Fibroblast of lung (primary cell): Measurements from ENCODE around the gene GNAI2. TPM values are rescaled to one million over a fixed set of nuclear protein-coding genes. Genes with fewer than 3 reads are reported as not detected.

Experiments used
- DNase-seq, 2 donors: peaks; one replicate each; pipeline versions ENCODE4 v3.0.0 to v3.0.0-alpha.2; 2010; ENCODE audit warnings: low read depth in 2 of 2
- H2AFZ ChIP-seq: 2 replicates; pipeline ENCODE4 v1.5.1; 2012; ENCODE audit warnings: low read length, control low read depth, inconsistent platforms
- H3K27ac ChIP-seq: 2 replicates; pipeline ENCODE4 v1.5.1; 2011; ENCODE audit warnings: low read length, control low read depth; ENCODE audit not compliant: insufficient read depth
- H3K27me3 ChIP-seq: 2 replicates; pipeline ENCODE4 v1.5.1; 2011; ENCODE audit warnings: mild to moderate bottlenecking, low read length; ENCODE audit not compliant: control insufficient read depth, insufficient read depth
- H3K36me3 ChIP-seq: 2 replicates; pipeline ENCODE4 v1.5.1; 2011; ENCODE audit warnings: low read length; ENCODE audit not compliant: control insufficient read depth, insufficient read depth
- H3K4me1 ChIP-seq: 2 replicates; pipeline ENCODE4 v1.5.1; 2011; ENCODE audit warnings: low read length; ENCODE audit not compliant: control insufficient read depth, insufficient read depth; ENCODE audit errors: extremely low read depth
- H3K4me2 ChIP-seq: 2 replicates; pipeline ENCODE4 v1.5.1; 2011; ENCODE audit warnings: low read length, control low read depth; ENCODE audit not compliant: insufficient read depth; ENCODE audit errors: extremely low read depth
- H3K4me3 ChIP-seq, 4 experiments: fragments of 200-600 bp in 1 of 4; sonication (generic) in 1 of 4; replicated peaks in 1 of 4; 2 replicates each; pipeline ENCODE4 v1.5.1; 2011 to 2016; ENCODE audit warnings: low read length in 4 of 4, low read depth in 3 of 4, mild to moderate bottlenecking in 3 of 4, control low read depth in 2 of 4, inconsistent platforms in 1 of 4, mixed read lengths in 1 of 4; ENCODE audit not compliant: insufficient read depth in 1 of 4; ENCODE audit errors: control extremely low read depth in 1 of 4
- H3K79me2 ChIP-seq: 2 replicates; pipeline ENCODE4 v1.5.1; 2012; ENCODE audit warnings: mild to moderate bottlenecking, low read length, inconsistent platforms; ENCODE audit not compliant: control insufficient read depth, insufficient read depth
- H3K9ac ChIP-seq: 2 replicates; pipeline ENCODE4 v1.5.1; 2011; ENCODE audit warnings: mild to moderate bottlenecking, low read length, control low read depth; ENCODE audit not compliant: insufficient read depth
- H3K9me3 ChIP-seq: 2 replicates; pipeline ENCODE4 v1.5.1; 2012; ENCODE audit warnings: low read depth, low read length; ENCODE audit not compliant: control insufficient read depth, insufficient read depth
- H4K20me1 ChIP-seq: 2 replicates; pipeline ENCODE4 v1.5.1; 2011; ENCODE audit warnings: low read length; ENCODE audit not compliant: control insufficient read depth, insufficient read depth; ENCODE audit errors: extremely low read depth
- EZH2 ChIP-seq: IDR thresholded peaks from 2 replicates; pipeline ENCODE4 v1.5.1; 2012; ENCODE audit warnings: low read length, control low read depth, mild to moderate bottlenecking; ENCODE audit errors: missing control alignments
- polyA plus RNA-seq, 2 donors: library from polyadenylated mRNA; depleted of rRNA in 1 of 2; stranded (reverse) in 1 of 2; unstranded in 1 of 2; fragments of >200 nt; gene quantifications; 2 replicates each; pipeline ENCODE4 v1.2.1, GENCODE V29; 2011 to 2012; ENCODE audit warnings: missing spikeins in 1 of 2
- total RNA-seq: library from RNA; depleted of rRNA; stranded (reverse); fragments of >200 nt; gene quantifications from 2 replicates; pipeline ENCODE4 v1.2.1, GENCODE V29; 2014
- TF ChIP-seq, protein P1 (sequence below), 2 donors: IDR thresholded peaks in 1 of 2; conservative IDR thresholded peaks in 1 of 2; 1 replicate in 1 of 2; 2 replicates in 1 of 2; pipeline ENCODE4 v1.5.1; 2011 to 2012; ENCODE audit warnings: low read length in 2 of 2, control low read depth in 1 of 2, inconsistent platforms in 1 of 2, low read depth in 1 of 2, mild to moderate bottlenecking in 1 of 2

Gene GNAI2
- total and polyA plus RNA-seq, 2 donors (not counting 1 experiment from before 2014, with no cell fraction given), result 238 to 704 TPM

DNA sequence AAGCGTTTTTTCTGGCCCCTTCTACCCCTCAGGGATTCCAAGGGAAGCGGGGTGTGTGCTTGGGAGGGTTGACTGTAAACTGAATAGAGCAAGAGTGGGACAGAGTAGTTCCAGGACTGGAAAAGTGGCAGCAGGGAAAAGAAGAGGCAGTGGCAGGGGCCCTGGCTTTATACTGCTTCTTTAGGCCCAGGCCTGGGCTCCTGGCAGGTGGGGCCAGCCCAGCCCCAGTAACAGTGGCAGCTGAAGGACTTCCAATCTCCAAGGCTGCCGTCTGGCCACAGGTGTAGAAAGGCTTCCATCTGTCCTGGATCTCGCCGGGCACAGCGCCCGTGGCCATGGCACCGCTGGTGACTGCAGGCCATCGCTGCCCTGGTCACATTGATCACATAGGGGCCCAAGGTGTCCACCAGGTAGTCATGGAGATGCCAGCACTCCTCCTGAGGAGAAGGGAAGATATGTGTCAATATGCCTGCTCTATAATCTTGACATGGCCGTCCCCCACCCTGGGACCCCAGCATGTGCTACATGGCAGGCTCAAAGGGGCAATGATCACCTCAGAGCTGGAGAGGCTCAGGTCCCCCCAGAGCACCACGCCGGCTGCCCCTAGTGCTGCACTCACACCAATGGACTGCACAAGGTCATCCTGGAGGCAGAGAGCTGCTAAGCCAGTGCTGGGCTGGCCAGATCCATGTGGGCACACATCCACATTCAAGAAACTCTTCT, 57.2 kb downstream of the GNAI2 start:
- Histone ChIP-seq H3K4me1 (peaks cover 5% of the 10 kb centered on the region), H3K79me2 (peaks cover 19% of the 10 kb centered on the region), H3K27me3 (no peaks in the 10 kb centered on the region), H3K9me3 (no peaks in the 10 kb centered on the region), H3K9ac (no peak overlapping the region), H3K27ac (peak overlapping the region; percentile 93), H3K36me3 (peaks cover 16% of the 10 kb centered on the region), H3K4me3 (peak overlapping the region in 1 of 4 experiments; percentile 79), H2AFZ (peak overlapping the region; percentile 53), H3K4me2 (peak overlapping the region; percentile 96), H4K20me1 (no peaks in the 10 kb centered on the region)
- DNase-seq, result no peak
- TF ChIP-seq EZH2, result no peak
- TF ChIP-seq, protein P1, sequence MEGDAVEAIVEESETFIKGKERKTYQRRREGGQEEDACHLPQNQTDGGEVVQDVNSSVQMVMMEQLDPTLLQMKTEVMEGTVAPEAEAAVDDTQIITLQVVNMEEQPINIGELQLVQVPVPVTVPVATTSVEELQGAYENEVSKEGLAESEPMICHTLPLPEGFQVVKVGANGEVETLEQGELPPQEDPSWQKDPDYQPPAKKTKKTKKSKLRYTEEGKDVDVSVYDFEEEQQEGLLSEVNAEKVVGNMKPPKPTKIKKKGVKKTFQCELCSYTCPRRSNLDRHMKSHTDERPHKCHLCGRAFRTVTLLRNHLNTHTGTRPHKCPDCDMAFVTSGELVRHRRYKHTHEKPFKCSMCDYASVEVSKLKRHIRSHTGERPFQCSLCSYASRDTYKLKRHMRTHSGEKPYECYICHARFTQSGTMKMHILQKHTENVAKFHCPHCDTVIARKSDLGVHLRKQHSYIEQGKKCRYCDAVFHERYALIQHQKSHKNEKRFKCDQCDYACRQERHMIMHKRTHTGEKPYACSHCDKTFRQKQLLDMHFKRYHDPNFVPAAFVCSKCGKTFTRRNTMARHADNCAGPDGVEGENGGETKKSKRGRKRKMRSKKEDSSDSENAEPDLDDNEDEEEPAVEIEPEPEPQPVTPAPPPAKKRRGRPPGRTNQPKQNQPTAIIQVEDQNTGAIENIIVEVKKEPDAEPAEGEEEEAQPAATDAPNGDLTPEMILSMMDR (conservative IDR thresholded peaks at IDR 0.05 in 1 of 2, IDR thresholded peaks at IDR 0.05 in 1 of 2; ENCODE audit: low read depth in 1 of 2, low read length in 2 of 2), result no peak

DNA sequence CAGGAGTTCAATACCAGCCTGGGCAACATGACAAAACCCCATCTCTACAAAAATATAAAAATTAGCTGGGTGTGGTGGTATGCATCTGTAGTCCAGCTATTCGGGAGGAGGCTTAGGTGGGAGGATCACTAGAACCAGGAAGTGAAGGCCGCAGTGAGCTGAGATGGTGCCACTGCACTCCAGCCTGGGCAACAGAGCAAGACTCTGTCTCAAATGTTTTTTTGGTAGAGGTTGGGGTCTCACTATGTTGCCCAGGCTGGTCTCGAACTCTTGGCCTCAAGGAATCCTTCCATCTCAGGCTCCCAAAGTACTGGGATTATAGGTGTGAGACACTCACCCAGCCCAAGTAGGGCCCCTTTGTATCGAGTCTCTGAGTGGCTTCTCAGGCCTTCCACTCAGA, 58.1 kb downstream of the GNAI2 start:
- H3K4me2 ChIP-seq, result no peak overlapping the region
- H3K79me2 ChIP-seq, result peaks cover 19% of the 10 kb centered on the region
- H3K4me1 ChIP-seq, result peaks cover 9% of the 10 kb centered on the region
- H3K27me3 ChIP-seq, result no peaks in the 10 kb centered on the region
- no peak for TF ChIP-seq EZH2
- TF ChIP-seq, protein P1 (conservative IDR thresholded peaks at IDR 0.05 in 1 of 2, IDR thresholded peaks at IDR 0.05 in 1 of 2; ENCODE audit: low read depth in 1 of 2, low read length in 2 of 2), result no peak
- no peaks in the 10 kb centered on the region for H3K9me3 ChIP-seq
- no peak overlapping the region for H3K4me3 ChIP-seq
- peaks cover 11% of the 10 kb centered on the region for H3K36me3 ChIP-seq
- H3K27ac ChIP-seq, result no peak overlapping the region
- H2AFZ ChIP-seq, result no peak overlapping the region
- H3K9ac ChIP-seq, result no peak overlapping the region
- H4K20me1 ChIP-seq, result no peaks in the 10 kb centered on the region
- no peak for DNase-seq

DNA sequence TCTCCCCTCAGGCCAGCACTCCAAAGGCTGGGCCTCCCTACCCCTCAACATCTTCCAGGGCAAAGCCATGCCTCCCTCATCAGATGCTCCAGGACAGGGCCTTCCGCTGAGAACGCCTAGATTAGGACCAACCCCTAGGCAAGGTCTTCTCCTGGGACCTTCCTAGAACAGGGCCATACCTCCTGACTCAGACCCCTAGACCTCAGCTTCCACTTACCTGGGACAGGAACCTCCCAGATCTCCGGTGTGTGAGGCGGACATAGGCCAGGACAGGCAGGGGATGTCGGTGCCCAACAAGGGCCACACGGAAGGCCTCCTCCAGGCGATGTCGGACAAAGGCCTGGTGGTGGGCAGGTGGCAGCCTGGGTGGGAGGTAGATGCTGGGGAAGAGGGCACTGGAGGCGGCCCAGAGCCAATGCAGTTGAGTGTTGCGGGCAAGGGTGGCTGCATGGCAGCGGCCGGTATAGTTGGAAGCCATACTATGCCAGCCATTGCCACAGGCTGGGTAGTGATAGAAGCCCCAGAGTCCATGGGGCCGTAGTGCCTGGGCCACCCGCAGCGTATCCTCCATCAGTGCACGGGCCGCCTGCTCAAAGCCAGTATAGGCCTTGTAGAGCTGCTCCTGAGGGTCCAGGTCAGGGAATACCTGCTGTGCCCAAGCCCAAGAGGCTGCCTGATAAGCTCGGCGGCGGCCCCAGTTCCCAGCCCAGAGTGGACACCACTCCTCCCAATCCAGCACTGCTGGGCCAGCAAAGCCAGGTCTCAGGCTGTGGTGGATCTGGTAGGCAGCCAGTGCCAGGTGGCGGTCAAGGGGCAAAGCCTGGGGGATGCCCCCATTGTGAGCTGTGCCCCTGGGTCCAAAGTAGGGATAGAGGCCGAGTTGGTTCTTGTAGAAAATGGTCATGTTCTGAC, 58.7 kb downstream of the GNAI2 start:
- Histone ChIP-seq H3K27me3 (no peaks in the 10 kb centered on the region), H3K4me3 (no peak overlapping the region), H3K4me1 (peaks cover 11% of the 10 kb centered on the region), H4K20me1 (no peaks in the 10 kb centered on the region), H3K9me3 (no peaks in the 10 kb centered on the region), H3K36me3 (peaks cover 6% of the 10 kb centered on the region), H2AFZ (no peak overlapping the region), H3K79me2 (peaks cover 19% of the 10 kb centered on the region), H3K4me2 (no peak overlapping the region), H3K9ac (no peak overlapping the region), H3K27ac (no peak overlapping the region)
- DNase-seq, result no peak
- TF ChIP-seq, protein P1 (conservative IDR thresholded peaks at IDR 0.05 in 1 of 2, IDR thresholded peaks at IDR 0.05 in 1 of 2; ENCODE audit: low read depth in 1 of 2, low read length in 2 of 2), result no peak
- no peak for TF ChIP-seq EZH2
